ENCODE data around the gene SDK1.

SDK1 gene

GRCh38 chr7:3438352-3438751 is 137.3 kb downstream of the SDK1 start:
- no peak for DNase-seq (ENCODE audit: low spot score)
- peak overlapping the region; percentile 82 for H3K27ac ChIP-seq
- ChIA-PET CTCF (no interaction called here), POLR2A (ENCODE audit: low non-redundant PET) (no interaction called here)
- no peak for TF ChIP-seq CTCF (conservative IDR thresholded peaks at IDR 0.05; ENCODE audit: low read depth)

- ChIA-PET POLR2A (ENCODE audit: low non-redundant PET) (no interaction called here), CTCF (interaction anchor here (0.5 kb wide), 1 partner anchor 1192 kb away, joined by 3 read pairs; no protein-coding TSS in a partner anchor)
- DNase-seq (ENCODE audit: low spot score): peak; percentile 89
- H3K27ac ChIP-seq: peak overlapping the region; percentile 82
- no peak for TF ChIP-seq CTCF (conservative IDR thresholded peaks at IDR 0.05; ENCODE audit: low read depth)
Measured at GRCh38 chr7:3439333-3440030, 138.4 kb downstream of the SDK1 start.

- H3K27ac ChIP-seq: no peak overlapping the region
- TF ChIP-seq CTCF (conservative IDR thresholded peaks at IDR 0.05; ENCODE audit: low read depth): no peak
- CTCF ChIA-PET: no interaction called here
- DNase-seq (ENCODE audit: low spot score): no peak
- POLR2A ChIA-PET (ENCODE audit: low non-redundant PET): no interaction called here
Measured at GRCh38 chr7:3440509-3440908, 139.5 kb downstream of the SDK1 start.

GRCh38 chr7:3443716-3444115 is 142.7 kb downstream of the SDK1 start:
- no peak for DNase-seq (ENCODE audit: low spot score)
- POLR2A ChIA-PET (ENCODE audit: low non-redundant PET): no interaction called here
- TF ChIP-seq CTCF (conservative IDR thresholded peaks at IDR 0.05; ENCODE audit: low read depth): no peak
- no peak overlapping the region for H3K27ac ChIP-seq
- CTCF ChIA-PET: no interaction called here

- DNase-seq (ENCODE audit: low spot score): no peak
- ChIA-PET CTCF (no interaction called here), POLR2A (ENCODE audit: low non-redundant PET) (no interaction called here)
- no peak for TF ChIP-seq CTCF (conservative IDR thresholded peaks at IDR 0.05; ENCODE audit: low read depth)
- H3K27ac ChIP-seq: no peak overlapping the region
Measured at GRCh38 chr7:3446786-3447185, 145.7 kb downstream of the SDK1 start.

- CTCF ChIA-PET: no interaction called here
- POLR2A ChIA-PET (ENCODE audit: low non-redundant PET): no interaction called here
- DNase-seq (ENCODE audit: low spot score): no peak
- no peak overlapping the region for H3K27ac ChIP-seq
- TF ChIP-seq CTCF (conservative IDR thresholded peaks at IDR 0.05; ENCODE audit: low read depth): no peak
Measured at GRCh38 chr7:3451701-3452100, 150.6 kb downstream of the SDK1 start.
